Measurements from ENCODE around the gene GPR68.

DNA sequence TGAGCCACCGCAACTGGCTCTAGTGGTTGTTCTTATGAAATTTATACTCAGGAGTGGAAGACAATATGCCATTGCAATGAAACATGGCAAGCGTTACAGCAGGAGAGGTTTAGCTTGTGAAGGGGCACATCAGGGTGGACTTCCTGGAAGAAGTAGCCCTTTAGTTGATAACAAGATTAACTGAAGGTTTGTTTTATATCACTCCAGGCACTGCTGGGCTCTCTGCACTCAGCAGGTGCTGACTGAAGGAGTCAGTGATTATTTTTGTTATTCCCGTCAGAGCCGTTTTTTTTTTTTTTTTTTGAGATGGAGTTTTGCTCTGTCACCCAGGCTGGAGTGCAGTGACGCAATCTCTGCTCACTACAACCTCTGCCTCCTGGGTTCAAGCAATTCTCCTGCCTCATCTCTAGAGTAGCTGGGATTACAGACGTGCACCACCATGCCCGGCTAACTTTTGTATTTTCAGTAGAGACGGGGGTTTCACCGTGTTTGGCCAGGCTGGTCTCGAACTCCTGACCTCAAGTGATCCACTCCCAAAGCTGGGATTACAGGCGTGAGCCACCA is 17.6 kb upstream of the GPR68 start:
- no peak for TF ChIP-seq POLR2AphosphoS5 (IDR thresholded peaks at IDR 0.05; ENCODE audit: low read depth, low read length)
- no peak for TF ChIP-seq POLR2A (IDR thresholded peaks at IDR 0.05; ENCODE audit: low read depth, low read length)
- TF ChIP-seq TAF1 (IDR thresholded peaks at IDR 0.05; ENCODE audit: low read depth, low read length) = no peak
- no peak for TF ChIP-seq SPI1 (IDR thresholded peaks at IDR 0.05; ENCODE audit: low read depth, low read length)
